ENCODE data around the gene MASP1. TPM values are rescaled to one million over a fixed set of nuclear protein-coding genes. Genes with fewer than 3 reads are reported as not detected.

MASP1 gene
- total RNA-seq, 8 experiments from 2014 or later: 0.45 to 23.9 (median 1.6) TPM

- Histone ChIP-seq H3K4me1 (replicated peaks in 1 of 2) (peaks cover 0 to 5% of the 10 kb centered on the region in 2 donors), H3K27ac (no peak overlapping the region), H3K4me3 (no peak overlapping the region)
- ATAC-seq (replicated peaks in 6 of 8): peak in 5 of 8 experiments; percentile 36 to 94 (median 63)
- WGBS, 10 experiments: 0 to 52% (median 11%) methylated on average over 2 to 8 of the region's 13 CpGs; no CpG with 5 or more reads in 2 of the 10 experiments
- in situ Hi-C loops (cut with MboI; ENCODE audit: low pct_unique_long_range_greater_than_20kb in 2 of 9, low sequenced_read_pairs in 9 of 9, unreplicated experiment in 9 of 9): loop anchor here in 8 of 9 experiments (5.0 to 25.0 kb wide), 4 partner anchors 107 to 368 kb away; no protein-coding TSS in a partner anchor
Observed at GRCh38 chr3:187318819-187319616, 27.5 kb upstream of the MASP1 start.

- ATAC-seq (replicated peaks in 6 of 8): no peak
- no peak overlapping the region for H3K27ac ChIP-seq
- no peak overlapping the region for H3K4me3 ChIP-seq
- peaks cover 0 to 5% of the 10 kb centered on the region in 2 donors for H3K4me1 ChIP-seq (replicated peaks in 1 of 2)
- in situ Hi-C loops (cut with MboI; ENCODE audit: low pct_unique_long_range_greater_than_20kb in 2 of 9, low sequenced_read_pairs in 9 of 9, unreplicated experiment in 9 of 9): loop anchor here in 8 of 9 experiments (5.0 to 25.0 kb wide), 4 partner anchors 104 to 371 kb away; no protein-coding TSS in a partner anchor
- 20 to 100% (median 78%) methylated on average over 1 to 5 of the region's 5 CpGs for WGBS, 10 experiments
Observed at GRCh38 chr3:187315872-187316271, 24.3 kb upstream of the MASP1 start.

- Histone ChIP-seq H3K4me3 (no peak overlapping the region), H3K4me1 (replicated peaks in 1 of 2) (peaks cover 0 to 2% of the 10 kb centered on the region in 2 donors), H3K27ac (no peak overlapping the region)
- in situ Hi-C loops (cut with MboI; ENCODE audit: low pct_unique_long_range_greater_than_20kb in 2 of 9, low sequenced_read_pairs in 9 of 9, unreplicated experiment in 9 of 9): loop anchor here in 6 of 9 experiments (10.0 to 25.0 kb wide), 3 partner anchors 102 to 373 kb away; no protein-coding TSS in a partner anchor
- no peak for ATAC-seq (replicated peaks in 6 of 8)
- 40 to 88% (median 60%) methylated on average over 1 to 5 of the region's 5 CpGs; no CpG with 5 or more reads in 5 of the 10 experiments for WGBS, 10 experiments
Observed at GRCh38 chr3:187314176-187314575, 22.6 kb upstream of the MASP1 start.

- ATAC-seq (replicated peaks in 6 of 8): no peak
Observed at GRCh38 chr3:187310954-187311470, 19.5 kb upstream of the MASP1 start.

GRCh38 chr3:187310226-187310625, 18.7 kb upstream of the MASP1 start:
- ATAC-seq (replicated peaks in 6 of 8): no peak
- in situ Hi-C loops (cut with MboI; ENCODE audit: low pct_unique_long_range_greater_than_20kb in 2 of 9, low sequenced_read_pairs in 9 of 9, unreplicated experiment in 9 of 9): loop anchor here in 6 of 9 experiments (10.0 to 25.0 kb wide), 3 partner anchors 98 to 377 kb away; no protein-coding TSS in a partner anchor
- Histone ChIP-seq H3K4me3 (no peak overlapping the region), H3K27ac (no peak overlapping the region), H3K4me1 (replicated peaks in 1 of 2) (no peaks in the 10 kb centered on the region)

More at GRCh38 chr3:187310954-187311470, 19.5 kb upstream of the MASP1 start:
- no peak overlapping the region for H3K27ac ChIP-seq
- no peak overlapping the region for H3K4me3 ChIP-seq
- H3K4me1 ChIP-seq (replicated peaks in 1 of 2): no peaks in the 10 kb centered on the region
- 14 to 100% (median 86%) methylated on average over 1 to 2 of the region's 2 CpGs; no CpG with 5 or more reads in 2 of the 10 experiments for WGBS, 10 experiments
- in situ Hi-C loops (cut with MboI; ENCODE audit: low pct_unique_long_range_greater_than_20kb in 2 of 9, low sequenced_read_pairs in 9 of 9, unreplicated experiment in 9 of 9): loop anchor here in 6 of 9 experiments (10.0 to 25.0 kb wide), 3 partner anchors 99 to 376 kb away; no protein-coding TSS in a partner anchor

- no peak for ATAC-seq (replicated peaks in 6 of 8)
- H3K27ac ChIP-seq: no peak overlapping the region
- WGBS, 10 experiments: 40 to 77% (median 64%) methylated on average over 1 to 6 of the region's 7 CpGs; no CpG with 5 or more reads in 1 of the 10 experiments
- H3K4me1 ChIP-seq (replicated peaks in 1 of 2): no peaks in the 10 kb centered on the region
- H3K4me3 ChIP-seq: no peak overlapping the region
- in situ Hi-C loops (cut with MboI; ENCODE audit: low pct_unique_long_range_greater_than_20kb in 2 of 9, low sequenced_read_pairs in 9 of 9, unreplicated experiment in 9 of 9): loop anchor here in 5 of 9 experiments (25.0 kb wide), 2 partner anchors 94 to 381 kb away; no protein-coding TSS in a partner anchor
Observed at GRCh38 chr3:187305881-187306280, 14.3 kb upstream of the MASP1 start.

- in situ Hi-C loops (cut with MboI; ENCODE audit: low pct_unique_long_range_greater_than_20kb in 2 of 9, low sequenced_read_pairs in 9 of 9, unreplicated experiment in 9 of 9): loop anchor here in 5 of 9 experiments (25.0 kb wide), 2 partner anchors 87 to 388 kb away; no protein-coding TSS in a partner anchor
- ATAC-seq (replicated peaks in 6 of 8): no peak
- 40 to 100% (median 82%) methylated on average over 1 to 4 of the region's 4 CpGs; no CpG with 5 or more reads in 3 of the 10 experiments for WGBS, 10 experiments
- Histone ChIP-seq H3K4me1 (replicated peaks in 1 of 2) (no peaks in the 10 kb centered on the region), H3K4me3 (no peak overlapping the region), H3K27ac (no peak overlapping the region)
Observed at GRCh38 chr3:187299611-187300010, 8.1 kb upstream of the MASP1 start.

- 7 to 100% (median 80%) methylated on average over 1 to 2 of the region's 2 CpGs for WGBS, 10 experiments
- H3K27ac ChIP-seq: no peak overlapping the region
- no peak overlapping the region for H3K4me3 ChIP-seq
- peaks cover 5 to 8% of the 10 kb centered on the region in 2 donors for H3K4me1 ChIP-seq (replicated peaks in 1 of 2)
- ATAC-seq (replicated peaks in 6 of 8): peak in 1 of 8 experiments; percentile 23
- in situ Hi-C loops (cut with MboI; ENCODE audit: low pct_unique_long_range_greater_than_20kb in 2 of 9, low sequenced_read_pairs in 9 of 9, unreplicated experiment in 9 of 9): no loop called here
Observed at GRCh38 chr3:187296911-187297310, 5.4 kb upstream of the MASP1 start.

- in situ Hi-C loops (cut with MboI; ENCODE audit: low pct_unique_long_range_greater_than_20kb in 2 of 9, low sequenced_read_pairs in 9 of 9, unreplicated experiment in 9 of 9): no loop called here
- Histone ChIP-seq H3K27ac (no peak overlapping the region), H3K4me1 (replicated peaks in 1 of 2) (peaks cover 5 to 12% of the 10 kb centered on the region in 2 donors), H3K4me3 (no peak overlapping the region)
- no peak for ATAC-seq (replicated peaks in 6 of 8)
- 0 to 94% (median 40%) methylated on average over 1 to 3 of the region's 3 CpGs; no CpG with 5 or more reads in 1 of the 10 experiments for WGBS, 10 experiments
Observed at GRCh38 chr3:187296058-187296457, 4.5 kb upstream of the MASP1 start.

- Histone ChIP-seq H3K27ac (no peak overlapping the region), H3K4me3 (no peak overlapping the region), H3K4me1 (replicated peaks in 1 of 2) (peaks cover 5 to 12% of the 10 kb centered on the region in 2 donors)
- in situ Hi-C loops (cut with MboI; ENCODE audit: low pct_unique_long_range_greater_than_20kb in 2 of 9, low sequenced_read_pairs in 9 of 9, unreplicated experiment in 9 of 9): no loop called here
- WGBS, 10 experiments: 21 to 83% (median 59%) methylated on average over 1 to 6 of the region's 6 CpGs
- no peak for ATAC-seq (replicated peaks in 6 of 8)
Observed at GRCh38 chr3:187295316-187296034, 3.9 kb upstream of the MASP1 start.

- Histone ChIP-seq H3K4me3 (no peak overlapping the region), H3K27ac (no peak overlapping the region), H3K4me1 (replicated peaks in 1 of 2) (peaks cover 5 to 12% of the 10 kb centered on the region in 2 donors)
- WGBS, 10 experiments: 32 to 84% (median 70%) methylated on average over 2 to 7 of the region's 9 CpGs; no CpG with 5 or more reads in 2 of the 10 experiments
- peak in 4 of 8 experiments; percentile 12 to 61 (median 44) for ATAC-seq (replicated peaks in 6 of 8)
- in situ Hi-C loops (cut with MboI; ENCODE audit: low pct_unique_long_range_greater_than_20kb in 2 of 9, low sequenced_read_pairs in 9 of 9, unreplicated experiment in 9 of 9): no loop called here
Observed at GRCh38 chr3:187293516-187294430, 2.2 kb upstream of the MASP1 start.

All from motor neuron (in vitro differentiated cells).